Cardiac fibroblast (primary cell): ENCODE measurements around the gene RAE1.

Source experiments
- DNase-seq, 2 donors: peaks; one replicate each; pipeline versions ENCODE4 v3.0.0 to v3.0.0-alpha.2; 2010; ENCODE audit warnings: low read depth in 2 of 2
- H3K4me3 ChIP-seq, 2 donors: replicated peaks in 1 of 2; 1 replicate in 1 of 2; 2 replicates in 1 of 2; pipeline ENCODE4 v1.5.1; 2011; ENCODE audit warnings: low read depth in 2 of 2, low read length in 2 of 2, mild to moderate bottlenecking in 2 of 2, moderate library complexity in 1 of 2
- TF ChIP-seq, protein P1 (sequence below): IDR thresholded peaks from one replicate; pipeline ENCODE4 v1.5.1; 2011; ENCODE audit warnings: low read depth, mild to moderate bottlenecking, low read length, inconsistent platforms

Gene RAE1

DNA sequence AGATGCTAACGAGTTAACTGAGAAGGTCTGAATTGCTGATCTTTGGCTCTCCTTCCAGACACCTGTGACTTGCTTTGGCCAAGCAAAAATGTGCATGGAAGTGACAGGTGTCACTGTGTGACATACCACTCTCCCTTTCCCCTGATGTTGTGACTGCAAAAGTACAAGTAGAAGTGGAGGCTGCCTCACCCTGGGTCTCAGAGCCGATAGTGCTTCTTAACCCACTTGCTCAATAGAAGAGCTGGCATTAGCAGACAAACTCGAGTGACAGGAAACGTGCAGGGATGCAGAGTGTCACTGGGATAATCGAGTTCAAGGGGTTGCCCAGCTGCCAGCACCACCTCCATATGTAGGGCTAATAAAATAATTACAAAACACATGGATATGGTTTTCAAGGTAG, 37.8 kb upstream of the RAE1 start:
- DNase-seq = no peak
- no peak overlapping the region for H3K4me3 ChIP-seq

DNA sequence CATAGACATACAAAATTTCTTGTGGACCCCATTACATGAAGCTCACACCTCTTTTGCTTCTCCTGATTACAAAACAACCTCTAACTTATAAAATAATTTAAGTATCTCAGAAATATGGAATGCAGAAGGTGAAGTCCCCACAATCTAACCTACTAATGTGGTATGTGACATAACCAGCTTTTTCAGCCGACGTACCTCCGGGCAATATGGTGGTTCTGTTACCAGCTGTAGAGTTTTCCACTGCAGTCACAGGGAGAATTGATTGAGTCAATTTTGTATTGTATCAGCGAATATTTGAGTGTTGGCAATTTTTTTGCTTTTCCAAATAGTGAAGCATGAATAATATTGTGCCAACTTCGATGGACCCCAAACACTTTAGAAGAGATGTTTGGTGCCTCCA, 37.1 kb upstream of the RAE1 start:
- TF ChIP-seq, protein P1, sequence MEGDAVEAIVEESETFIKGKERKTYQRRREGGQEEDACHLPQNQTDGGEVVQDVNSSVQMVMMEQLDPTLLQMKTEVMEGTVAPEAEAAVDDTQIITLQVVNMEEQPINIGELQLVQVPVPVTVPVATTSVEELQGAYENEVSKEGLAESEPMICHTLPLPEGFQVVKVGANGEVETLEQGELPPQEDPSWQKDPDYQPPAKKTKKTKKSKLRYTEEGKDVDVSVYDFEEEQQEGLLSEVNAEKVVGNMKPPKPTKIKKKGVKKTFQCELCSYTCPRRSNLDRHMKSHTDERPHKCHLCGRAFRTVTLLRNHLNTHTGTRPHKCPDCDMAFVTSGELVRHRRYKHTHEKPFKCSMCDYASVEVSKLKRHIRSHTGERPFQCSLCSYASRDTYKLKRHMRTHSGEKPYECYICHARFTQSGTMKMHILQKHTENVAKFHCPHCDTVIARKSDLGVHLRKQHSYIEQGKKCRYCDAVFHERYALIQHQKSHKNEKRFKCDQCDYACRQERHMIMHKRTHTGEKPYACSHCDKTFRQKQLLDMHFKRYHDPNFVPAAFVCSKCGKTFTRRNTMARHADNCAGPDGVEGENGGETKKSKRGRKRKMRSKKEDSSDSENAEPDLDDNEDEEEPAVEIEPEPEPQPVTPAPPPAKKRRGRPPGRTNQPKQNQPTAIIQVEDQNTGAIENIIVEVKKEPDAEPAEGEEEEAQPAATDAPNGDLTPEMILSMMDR = no peak
- DNase-seq = no peak

More for the DNA sequence above, 37.8 kb upstream of the RAE1 start:
- TF ChIP-seq, protein P1 = no peak

DNA sequence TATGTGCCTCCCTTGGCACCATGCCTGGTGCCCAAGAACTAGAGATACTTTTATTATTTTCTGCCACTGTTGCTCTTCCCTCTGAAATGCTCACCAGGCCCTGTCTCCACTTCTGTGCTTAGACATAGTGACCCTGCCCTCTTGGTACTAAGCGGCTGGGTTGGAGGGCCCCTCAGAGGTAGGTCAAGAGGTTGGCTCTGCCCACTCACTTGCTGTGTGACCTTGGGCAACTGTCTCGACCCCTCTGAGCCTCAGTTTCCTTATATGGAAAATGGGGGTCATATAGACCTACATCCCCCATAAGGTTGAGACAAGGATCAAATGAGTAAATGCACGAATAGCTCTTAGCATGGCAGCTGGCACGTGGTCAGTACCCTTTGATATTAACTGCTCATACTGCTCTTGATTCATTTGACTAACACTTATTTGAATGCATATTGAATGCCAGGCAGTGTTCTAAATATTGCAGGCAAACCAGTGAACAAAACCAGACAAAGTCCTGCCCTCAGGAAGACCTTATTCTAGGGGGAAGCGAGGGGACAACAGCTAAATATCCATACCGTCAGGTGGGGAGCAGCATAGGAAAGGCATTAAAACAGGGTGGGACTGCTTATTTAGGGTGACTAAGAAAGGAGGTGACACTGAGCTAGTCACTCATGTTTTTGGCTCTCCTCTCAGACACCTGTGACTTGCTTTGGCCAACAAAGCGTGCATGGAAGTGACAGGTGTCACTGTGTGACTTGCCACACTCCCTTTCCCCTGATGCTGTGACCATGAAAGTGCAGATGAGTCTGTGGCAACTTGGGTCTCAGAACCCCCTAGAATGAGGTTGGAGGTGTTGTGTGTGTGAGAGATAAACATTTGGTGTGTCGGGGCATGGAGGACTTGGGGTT, 35.7 kb upstream of the RAE1 start:
- no peak for DNase-seq
- H3K4me3 ChIP-seq = no peak overlapping the region
- TF ChIP-seq, protein P1 = no peak

More for the DNA sequence above, 37.1 kb upstream of the RAE1 start:
- H3K4me3 ChIP-seq = no peak overlapping the region

DNA sequence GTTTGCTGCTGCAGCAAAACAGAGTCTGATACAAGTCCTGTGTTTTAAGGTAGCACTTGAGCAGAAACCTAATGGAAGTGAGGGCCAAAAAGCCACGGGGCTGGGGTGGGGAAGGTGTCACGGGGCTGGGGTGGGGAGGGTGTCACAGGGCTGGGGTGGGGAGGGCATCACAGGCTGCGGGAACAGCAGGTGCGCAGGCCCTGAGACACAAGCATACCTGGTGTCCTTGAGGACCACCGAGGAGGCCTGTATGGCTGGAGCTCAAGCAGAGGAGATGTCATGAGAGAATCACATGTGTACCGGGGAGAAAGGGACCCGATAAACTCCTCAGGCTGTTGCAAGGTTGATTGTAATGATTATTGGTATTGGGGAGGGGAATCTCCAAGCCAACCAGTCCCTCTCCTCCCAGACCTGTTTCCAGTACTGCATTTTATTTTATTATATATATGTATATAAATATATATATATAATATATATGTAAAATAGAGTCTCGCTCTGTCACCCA, 35.0 kb upstream of the RAE1 start:
- no peak overlapping the region for H3K4me3 ChIP-seq
- TF ChIP-seq, protein P1 = no peak
- no peak for DNase-seq

DNA sequence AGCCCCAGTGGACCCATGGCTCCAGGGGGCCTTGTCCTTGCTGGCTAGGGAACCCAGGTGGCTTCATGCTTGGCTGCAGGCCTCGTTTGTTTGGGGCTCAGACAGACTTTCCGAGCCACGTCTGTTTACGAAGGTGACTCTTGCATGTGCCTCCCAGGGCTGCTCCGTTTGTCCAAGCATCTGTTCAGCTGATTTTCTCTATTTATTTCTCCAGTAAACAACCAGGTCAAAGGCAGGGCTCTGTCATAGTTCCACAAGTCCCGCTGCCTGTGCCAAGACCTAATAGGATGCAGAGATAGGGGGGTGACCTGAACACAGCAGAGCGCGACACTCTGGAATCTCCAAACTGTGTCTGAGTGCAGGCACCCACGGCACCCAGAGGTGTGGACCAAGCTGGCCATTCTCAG, 34.3 kb upstream of the RAE1 start:
- TF ChIP-seq, protein P1 = no peak
- H3K4me3 ChIP-seq = no peak overlapping the region
- DNase-seq = no peak

DNA sequence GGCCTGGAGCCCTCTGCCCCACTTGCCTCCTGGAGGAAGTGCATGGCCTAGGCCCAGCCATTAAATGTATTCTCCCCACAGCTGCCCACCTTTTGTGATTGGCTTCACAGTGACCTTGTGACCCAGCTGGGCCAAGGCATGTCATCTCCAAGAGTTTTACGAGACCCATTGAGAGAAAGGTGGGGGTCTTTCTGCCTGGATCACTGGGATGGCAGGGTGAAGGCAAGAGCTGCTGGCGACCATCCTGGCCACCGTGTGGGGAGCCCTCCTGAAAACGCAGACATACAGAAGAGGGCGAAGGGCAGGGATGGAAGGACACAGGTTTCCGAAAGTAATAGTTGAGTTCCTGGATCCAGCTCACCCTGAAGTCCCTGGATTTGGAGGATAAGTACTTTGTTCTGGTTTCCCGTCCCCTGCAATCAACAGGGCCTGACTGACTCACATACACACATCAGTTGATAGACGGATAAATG, 33.7 kb upstream of the RAE1 start:
- TF ChIP-seq, protein P1 = no peak
- DNase-seq = no peak
- H3K4me3 ChIP-seq = no peak overlapping the region
